Aorta (tissue), 5 donors: ENCODE measurements around the gene PDE4B. TPM values are rescaled to one million over a fixed set of nuclear protein-coding genes. Genes with fewer than 3 reads are reported as not detected.

Experiments
- ATAC-seq: fragments of 200-7000 bp; cut with Tn5 transposase; one replicate; pipeline ENCODE4 v1.9.1; 2022; ENCODE audit warnings: moderate library complexity; ENCODE audit not compliant: low FRiP score
- DNase-seq, 2 donors: peaks; one replicate each; pipeline ENCODE4 v3.0.0-alpha.2; 2020
- H3K27ac ChIP-seq, 2 donors: one replicate each; pipeline ENCODE4 v1.5.1; 2013; ENCODE audit warnings: low read length in 2 of 2, mild to moderate bottlenecking in 2 of 2, moderate library complexity in 2 of 2, control low read depth in 1 of 2, inconsistent platforms in 1 of 2, low read depth in 1 of 2
- H3K27me3 ChIP-seq, 2 donors: one replicate each; pipeline ENCODE4 v1.6.1; 2013; ENCODE audit warnings: control low read depth in 1 of 2, low read length in 1 of 2, mild to moderate bottlenecking in 1 of 2, moderate library complexity in 1 of 2; ENCODE audit not compliant: insufficient read depth in 2 of 2, control insufficient read depth in 1 of 2
- H3K36me3 ChIP-seq, 2 donors: one replicate each; pipeline ENCODE4 v1.6.1; 2013; ENCODE audit warnings: control low read depth in 1 of 2, low read length in 1 of 2, mild to moderate bottlenecking in 1 of 2; ENCODE audit not compliant: insufficient read depth in 2 of 2, control insufficient read depth in 1 of 2
- H3K4me1 ChIP-seq, 2 donors: one replicate each; pipeline ENCODE4 v1.6.1; 2013; ENCODE audit warnings: low read length in 2 of 2, control low read depth in 1 of 2, mild to moderate bottlenecking in 1 of 2, moderate library complexity in 1 of 2; ENCODE audit not compliant: insufficient read depth in 2 of 2, control insufficient read depth in 1 of 2
- H3K4me3 ChIP-seq, 2 donors: one replicate each; pipeline ENCODE4 v1.5.1; 2013; ENCODE audit warnings: low read length in 2 of 2, control low read depth in 1 of 2, mild to moderate bottlenecking in 1 of 2
- H3K9me3 ChIP-seq: one replicate; pipeline ENCODE4 v1.6.1; 2013; ENCODE audit warnings: mild to moderate bottlenecking, low read length; ENCODE audit not compliant: control insufficient read depth
- WGBS, 2 donors: extraction: QIAGEN DNeasy Blood & Tissue Kit; methylation state at CpG; one replicate each; pipeline ENCODE4 v1.1.7; 2013; 5-methylcytosine and 5-hydroxymethylcytosine counted together
- intact Hi-C, 2 donors: fragments of 100-400 bp; cut with DNase I; formaldehyde crosslinking; loops; one replicate each; pipeline versions ENCODE4 v1.14.2 to v1.15.0; 2022
- polyA plus RNA-seq, 2 donors: library from polyadenylated mRNA; stranded (reverse); fragments of 200-250 nt; gene quantifications; one replicate each; pipeline ENCODE4 v1.2.3, GENCODE V29; 2013
- total RNA-seq, 2 donors: library from RNA; stranded (reverse); fragmentation: NEBNext Ultra II Directional; extraction: Animal tissue kit (Norgen Biotek cat#: 25700); gene quantifications; one replicate each; pipeline ENCODE4 v1.2.1, GENCODE V29; 2021
- donor health status: healthy with polysubstance abuse.
- donor health status: Bipolar disorder and iron deficiency.
- donor health status: DM: no; HTN: no; CAD: no.
- donor health status: DM: no; HTN: no; CAD: no.
- donor health status: DM: yes; HTN: yes; CAD: no.

PDE4B gene
- total and polyA plus RNA-seq, 4 donors = 4.8 to 24.5 (median 12.5) TPM

DNA sequence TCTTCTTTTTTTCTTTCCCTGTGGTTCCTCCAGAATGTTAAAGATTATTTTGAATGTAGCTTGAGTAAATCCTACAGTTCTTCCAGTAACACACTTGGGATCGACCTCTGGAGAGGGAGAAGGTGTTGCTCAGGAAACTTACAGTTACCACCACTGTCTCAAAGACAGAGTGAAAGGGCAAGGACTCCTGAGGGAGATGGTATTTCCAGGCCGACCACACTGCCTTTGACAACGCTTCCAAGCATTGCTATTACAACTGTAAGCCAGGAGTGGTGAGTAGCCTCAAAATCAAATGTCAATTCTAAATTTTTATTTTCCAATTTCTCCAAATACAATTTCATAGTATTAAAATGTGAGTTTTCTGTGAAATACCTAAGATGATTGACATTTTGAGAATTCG lies 125.9 kb downstream of the PDE4B start:
- ATAC-seq (no peak), DNase-seq (no peak)
- Histone ChIP-seq H3K4me1 (no peaks in the 10 kb centered on the region), H3K27ac (no peak overlapping the region), H3K36me3 (no peaks in the 10 kb centered on the region), H3K9me3 (no peaks in the 10 kb centered on the region), H3K27me3 (no peaks in the 10 kb centered on the region), H3K4me3 (no peak overlapping the region)
- intact Hi-C loops = no loop called here
- WGBS, 2 donors = 53 to 57% methylated on average over 4 of the region's 4 CpGs

GRCh38 chr1:65921446-65921845 lies 128.8 kb downstream of the PDE4B start:
- Histone ChIP-seq H3K27ac (no peak overlapping the region), H3K9me3 (no peaks in the 10 kb centered on the region), H3K27me3 (no peaks in the 10 kb centered on the region), H3K36me3 (no peaks in the 10 kb centered on the region), H3K4me1 (no peaks in the 10 kb centered on the region), H3K4me3 (no peak overlapping the region)
- no peak for DNase-seq
- intact Hi-C loops = no loop called here
- ATAC-seq = no peak
- WGBS, 2 donors = 35 to 45% methylated on average over 4 of the region's 4 CpGs

DNA sequence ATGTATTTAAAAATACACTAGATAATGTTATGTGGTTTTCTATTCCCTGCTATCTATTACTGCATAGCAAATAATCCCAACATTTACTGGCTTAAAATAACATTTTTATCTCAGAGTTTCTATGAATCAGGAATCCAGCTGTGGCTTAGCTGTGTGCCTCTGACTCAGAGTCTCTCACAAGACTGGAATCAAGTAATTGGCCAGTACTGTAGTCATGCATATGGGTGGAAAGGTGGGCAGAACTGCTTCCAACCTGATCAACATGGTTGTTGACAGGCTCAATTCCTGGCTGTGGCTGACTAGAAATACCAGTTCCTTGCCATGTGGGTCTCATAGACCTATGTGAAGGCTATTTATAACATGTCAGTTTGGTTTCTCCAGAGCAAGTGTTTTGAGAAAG lies 131.8 kb downstream of the PDE4B start:
- no peak overlapping the region for H3K4me3 ChIP-seq
- no peak overlapping the region for H3K27ac ChIP-seq
- H3K27me3 ChIP-seq = no peaks in the 10 kb centered on the region
- intact Hi-C loops = no loop called here
- H3K9me3 ChIP-seq = no peaks in the 10 kb centered on the region
- DNase-seq (no peak), ATAC-seq (no peak)
- no peaks in the 10 kb centered on the region for H3K36me3 ChIP-seq
- H3K4me1 ChIP-seq = no peaks in the 10 kb centered on the region

- Histone ChIP-seq H3K27ac (no peak overlapping the region), H3K4me3 (no peak overlapping the region), H3K27me3 (no peaks in the 10 kb centered on the region), H3K4me1 (no peaks in the 10 kb centered on the region), H3K9me3 (no peaks in the 10 kb centered on the region), H3K36me3 (no peaks in the 10 kb centered on the region)
- ATAC-seq (no peak), DNase-seq (no peak)
- intact Hi-C loops = no loop called here
Observed at GRCh38 chr1:65938506-65938905, 145.8 kb downstream of the PDE4B start.

DNA sequence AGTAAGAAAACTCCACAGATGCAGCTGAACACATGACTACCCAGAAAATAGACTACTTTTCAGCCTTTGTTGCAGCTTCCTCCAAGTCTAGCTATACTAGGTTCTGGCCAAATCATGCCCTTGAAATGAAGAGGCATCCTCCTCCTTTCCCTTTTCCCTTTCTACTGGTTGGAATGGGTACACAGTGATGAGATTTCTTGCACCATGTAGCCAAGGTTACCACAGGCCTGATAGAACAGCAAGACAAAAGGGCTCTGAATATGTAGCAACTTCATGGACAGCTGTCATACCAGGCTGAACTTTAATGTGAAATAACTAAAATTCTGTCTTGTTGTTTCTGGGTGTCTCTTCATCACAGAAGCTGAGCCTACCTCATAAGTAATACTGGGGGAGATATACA lies 146.5 kb downstream of the PDE4B start:
- no peak overlapping the region for H3K27ac ChIP-seq
- intact Hi-C loops = no loop called here
- H3K4me3 ChIP-seq = no peak overlapping the region
- H3K36me3 ChIP-seq = no peaks in the 10 kb centered on the region
- H3K9me3 ChIP-seq = no peaks in the 10 kb centered on the region
- H3K4me1 ChIP-seq = no peaks in the 10 kb centered on the region
- ATAC-seq (no peak), DNase-seq (no peak)
- H3K27me3 ChIP-seq = no peaks in the 10 kb centered on the region

DNA sequence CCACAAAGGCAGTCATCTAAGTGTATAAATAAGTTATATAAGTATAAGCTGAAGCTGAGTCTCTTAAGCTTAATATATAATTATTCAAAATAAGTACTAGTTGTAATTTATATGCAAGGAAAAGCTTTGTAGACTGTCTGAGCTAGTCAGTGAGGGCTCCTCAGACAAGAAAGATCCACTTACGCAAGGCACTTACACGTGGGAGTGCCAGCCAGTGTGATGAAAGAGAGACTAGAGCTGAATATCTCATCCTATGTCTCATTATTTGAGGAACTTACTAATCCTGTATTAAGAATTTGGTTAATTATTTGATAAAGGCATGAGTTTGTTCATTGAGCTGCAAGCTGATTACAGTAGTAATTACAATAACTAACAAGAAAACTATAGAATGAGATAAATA lies 146.9 kb downstream of the PDE4B start:
- WGBS, 2 donors = 62 to 67% methylated on average over 2 of the region's 2 CpGs

DNA sequence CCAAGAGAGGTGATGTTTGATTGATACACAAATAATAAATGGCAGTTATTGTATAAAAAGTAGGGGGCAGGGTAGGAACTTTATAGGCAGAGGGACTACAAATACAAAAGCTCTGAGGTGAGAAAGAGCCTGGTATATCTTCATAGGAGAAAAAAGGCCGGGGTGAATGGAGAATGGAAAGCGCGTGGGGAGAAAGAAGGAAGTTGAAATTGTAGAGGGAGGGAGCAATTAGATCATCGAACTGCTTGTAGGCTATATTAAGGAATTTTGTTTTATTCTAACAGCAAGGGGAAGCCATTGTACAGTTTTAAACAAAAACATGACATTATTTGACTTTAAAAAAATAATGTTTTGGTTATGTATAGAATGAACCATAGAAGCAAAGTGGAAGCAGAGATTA lies 147.4 kb downstream of the PDE4B start:
- intact Hi-C loops = no loop called here
- no peaks in the 10 kb centered on the region for H3K36me3 ChIP-seq
- DNase-seq (no peak), ATAC-seq (no peak)
- 73 to 77% methylated on average over 4 of the region's 4 CpGs for WGBS, 2 donors
- no peak overlapping the region for H3K27ac ChIP-seq
- H3K9me3 ChIP-seq = no peaks in the 10 kb centered on the region
- no peaks in the 10 kb centered on the region for H3K27me3 ChIP-seq
- H3K4me1 ChIP-seq = no peaks in the 10 kb centered on the region
- no peak overlapping the region for H3K4me3 ChIP-seq

More for the DNA sequence above, 146.9 kb downstream of the PDE4B start:
- Histone ChIP-seq H3K36me3 (no peaks in the 10 kb centered on the region), H3K4me1 (no peaks in the 10 kb centered on the region), H3K27me3 (no peaks in the 10 kb centered on the region), H3K4me3 (no peak overlapping the region), H3K27ac (no peak overlapping the region), H3K9me3 (no peaks in the 10 kb centered on the region)
- ATAC-seq = no peak
- intact Hi-C loops = no loop called here
- peak in 1 of 2 donors; percentile 48 for DNase-seq

GRCh38 chr1:65942476-65942875 lies 149.8 kb downstream of the PDE4B start:
- intact Hi-C loops = no loop called here
- Histone ChIP-seq H3K27me3 (peaks cover 0 to 2% of the 10 kb centered on the region in 2 donors), H3K4me1 (no peaks in the 10 kb centered on the region), H3K9me3 (no peaks in the 10 kb centered on the region), H3K4me3 (no peak overlapping the region), H3K27ac (no peak overlapping the region), H3K36me3 (no peaks in the 10 kb centered on the region)
- ATAC-seq = no peak
- DNase-seq = no peak
- WGBS, 2 donors = 13 to 15% methylated on average over 1 of the region's 1 CpG

DNA sequence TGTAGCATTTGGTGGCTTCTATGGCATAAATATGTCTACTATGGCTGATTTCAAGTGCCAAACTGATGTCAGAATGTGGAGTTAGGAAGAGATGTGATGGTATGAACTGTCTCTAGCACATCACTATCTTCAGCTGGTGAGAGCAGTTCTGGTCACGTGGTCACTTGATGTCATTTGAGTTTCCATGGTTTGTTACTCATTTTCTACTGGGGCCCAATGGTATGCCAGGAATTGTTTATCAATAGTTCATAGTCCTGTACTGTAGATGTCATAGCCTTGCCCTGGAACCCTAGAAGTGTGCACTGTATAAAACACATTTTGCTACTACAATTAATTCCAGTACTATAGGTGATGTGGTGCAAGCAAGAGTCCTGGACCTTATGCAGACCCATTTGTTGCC lies 153.7 kb downstream of the PDE4B start:
- intact Hi-C loops = no loop called here
- Histone ChIP-seq H3K4me3 (no peak overlapping the region), H3K4me1 (no peaks in the 10 kb centered on the region), H3K27ac (no peak overlapping the region), H3K36me3 (no peaks in the 10 kb centered on the region), H3K27me3 (peaks cover 0 to 2% of the 10 kb centered on the region in 2 donors), H3K9me3 (no peaks in the 10 kb centered on the region)
- DNase-seq = no peak
- ATAC-seq = no peak
- WGBS, 2 donors = 61 to 64% methylated on average over 1 of the region's 1 CpG
